Neural cell (in vitro differentiated cells): ENCODE results near the gene RYR3. TPM values are rescaled to one million over a fixed set of nuclear protein-coding genes. Genes with fewer than 3 reads are reported as not detected.

Experiments used
- H2AFZ ChIP-seq: fragments of 200-600, 300-800 bp; sonication (generic), shearing (Covaris generic); 2 replicates; pipeline ENCODE4 v1.6.0; 2014; ENCODE audit warnings: low read depth, mild to moderate bottlenecking, antibody characterized with exemption, low read length, moderate library complexity
- H3F3A ChIP-seq: fragments of 200-600 bp; shearing (Covaris generic); 2 replicates; pipeline ENCODE4 v1.6.1; 2016; ENCODE audit warnings: mild to moderate bottlenecking, moderate library complexity, mixed read lengths, antibody characterized with exemption, low read length; ENCODE audit not compliant: insufficient read depth, poor library complexity, severe bottlenecking
- H3K27ac ChIP-seq: fragments of 200-600, 300-800 bp; sonication (generic), shearing (Covaris generic); 2 replicates; pipeline ENCODE4 v1.5.1; 2014; ENCODE audit warnings: mild to moderate bottlenecking, low read length, moderate library complexity
- H3K27me3 ChIP-seq: fragments of 300-800, 200-600 bp; sonication (generic), shearing (Covaris generic); 2 replicates; pipeline ENCODE4 v1.6.0; 2014; ENCODE audit warnings: mild to moderate bottlenecking, low read depth, low read length, moderate library complexity; ENCODE audit not compliant: insufficient read depth
- H3K36me3 ChIP-seq: fragments of 300-800, 200-600 bp; sonication (generic), shearing (Covaris generic); 2 replicates; pipeline ENCODE4 v1.5.1; 2014; ENCODE audit warnings: mild to moderate bottlenecking, antibody characterized with exemption, low read length, moderate library complexity; ENCODE audit not compliant: insufficient read depth
- H3K4me2 ChIP-seq: fragments of 300-800, 200-600 bp; sonication (generic), shearing (Covaris generic); 2 replicates; pipeline ENCODE4 v1.6.0; 2014; ENCODE audit warnings: mild to moderate bottlenecking, low read length
- H3K4me3 ChIP-seq: fragments of 300-800, 200-600 bp; sonication (generic), shearing (Covaris generic); 2 replicates; pipeline ENCODE4 v1.5.1; 2014; ENCODE audit warnings: mild to moderate bottlenecking, low read length, moderate library complexity
- H3K79me2 ChIP-seq: fragments of 200-600 bp; shearing (Covaris generic); replicated peaks from 2 replicates; pipeline ENCODE4 v1.6.0; 2014; ENCODE audit warnings: mild to moderate bottlenecking, low read length, moderate library complexity; ENCODE audit not compliant: insufficient read depth
- H3K9ac ChIP-seq: fragments of 300-800, 200-600 bp; sonication (generic), shearing (Covaris generic); 2 replicates; pipeline ENCODE4 v1.6.1; 2016; ENCODE audit warnings: mild to moderate bottlenecking, low read length, mixed read lengths
- H3K9me2 ChIP-seq: fragments of 200-600 bp; shearing (Covaris generic); 2 replicates; pipeline ENCODE4 v1.6.1; 2016; ENCODE audit warnings: mild to moderate bottlenecking, low read length, mixed read lengths; ENCODE audit not compliant: insufficient read depth
- H3K9me3 ChIP-seq: fragments of 200-600, 300-800 bp; sonication (generic), shearing (Covaris generic); 2 replicates; pipeline ENCODE4 v1.6.1; 2016; ENCODE audit warnings: mild to moderate bottlenecking, mixed run types, low read length, moderate library complexity, mixed read lengths
- H4K20me1 ChIP-seq: fragments of 200-600 bp; shearing (Covaris generic); 2 replicates; pipeline ENCODE4 v1.6.1; 2016; ENCODE audit warnings: mild to moderate bottlenecking, mixed run types; ENCODE audit not compliant: insufficient read depth
- CTCF ChIP-seq: fragments of 450-650 bp; IDR thresholded peaks from 2 replicates; pipeline ENCODE4 v1.5.1; 2014; ENCODE audit warnings: antibody characterized with exemption, mild to moderate bottlenecking, moderate library complexity; ENCODE audit not compliant: poor library complexity, severe bottlenecking
- EP300 ChIP-seq: fragments of 450-650 bp; conservative IDR thresholded peaks from 2 replicates; pipeline ENCODE4 v1.6.1; 2014; ENCODE audit warnings: antibody characterized with exemption, mild to moderate bottlenecking, moderate library complexity; ENCODE audit not compliant: poor library complexity, severe bottlenecking
- EZH2 ChIP-seq: fragments of 200-600, 300-800 bp; shearing (Covaris generic), sonication (generic); IDR thresholded peaks from 2 replicates; pipeline ENCODE4 v1.6.1; 2014; ENCODE audit warnings: antibody characterized with exemption, low read length, borderline replicate concordance, mild to moderate bottlenecking; ENCODE audit not compliant: insufficient read depth, poor library complexity, severe bottlenecking
- MXI1 ChIP-seq: fragments of 450-650 bp; conservative IDR thresholded peaks from 2 replicates; pipeline ENCODE4 v1.6.1; 2014; ENCODE audit warnings: antibody characterized with exemption, mild to moderate bottlenecking; ENCODE audit not compliant: poor library complexity, severe bottlenecking
- POLR2AphosphoS5 ChIP-seq: IDR thresholded peaks from 2 replicates; pipeline ENCODE4 v1.6.1; 2012
- RAD21 ChIP-seq: fragments of 450-650 bp; conservative IDR thresholded peaks from 2 replicates; pipeline ENCODE4 v1.6.1; 2014; ENCODE audit warnings: antibody characterized with exemption, mild to moderate bottlenecking, moderate library complexity
- REST ChIP-seq: IDR thresholded peaks from 2 replicates; pipeline ENCODE4 v1.6.1; 2012; ENCODE audit warnings: borderline replicate concordance
- SMC3 ChIP-seq: fragments of 450-650 bp; conservative IDR thresholded peaks from 2 replicates; pipeline ENCODE4 v1.6.1; 2014; ENCODE audit warnings: antibody characterized with exemption, mild to moderate bottlenecking, moderate library complexity; ENCODE audit not compliant: poor library complexity
- TAF1 ChIP-seq: IDR thresholded peaks from 2 replicates; pipeline ENCODE4 v1.6.1; 2012; ENCODE audit warnings: low read depth
- polyA plus RNA-seq: library from polyadenylated mRNA; depleted of rRNA; stranded (reverse); fragments of >200 nt; gene quantifications from 2 replicates; pipeline ENCODE4 v1.2.3, GENCODE V29; 2014

Gene RYR3
- polyA plus RNA-seq, 1 donor from 2014 or later: 12.6 TPM

- no peak overlapping the region for H3K4me2 ChIP-seq
- no peaks in the 10 kb centered on the region for H3K36me3 ChIP-seq
- H3K27ac ChIP-seq: no peak overlapping the region
- H2AFZ ChIP-seq: no peak overlapping the region
- TF ChIP-seq TAF1: no peak
- no peak for TF ChIP-seq RAD21
- no peak for TF ChIP-seq SMC3
- TF ChIP-seq CTCF: no peak
- no peak for TF ChIP-seq REST
- no peak for TF ChIP-seq EZH2
- no peak for TF ChIP-seq POLR2AphosphoS5
- no peak for TF ChIP-seq MXI1
- TF ChIP-seq EP300: no peak
- H3K27me3 ChIP-seq: no peaks in the 10 kb centered on the region
- H3K9ac ChIP-seq: no peak overlapping the region
- no peaks in the 10 kb centered on the region for H3K9me2 ChIP-seq
- H3K9me3 ChIP-seq: no peaks in the 10 kb centered on the region
- H4K20me1 ChIP-seq: no peaks in the 10 kb centered on the region
- H3K4me3 ChIP-seq: no peak overlapping the region
- no peaks in the 10 kb centered on the region for H3K79me2 ChIP-seq
- no peaks in the 10 kb centered on the region for H3F3A ChIP-seq
These were observed 349.4 kb downstream of the RYR3 start for GRCh38 chr15:33660151-33660550.

GRCh38 chr15:33662014-33662413 lies 351.2 kb downstream of the RYR3 start:
- no peak overlapping the region for H3K27ac ChIP-seq

More at GRCh38 chr15:33662014-33662413, 351.2 kb downstream of the RYR3 start:
- H3K4me3 ChIP-seq: no peak overlapping the region
- TF ChIP-seq MXI1: no peak
- no peak for TF ChIP-seq EP300
- no peak for TF ChIP-seq TAF1
- TF ChIP-seq SMC3: no peak
- TF ChIP-seq EZH2: no peak
- TF ChIP-seq RAD21: no peak
- no peak for TF ChIP-seq REST
- no peak for TF ChIP-seq POLR2AphosphoS5
- TF ChIP-seq CTCF: no peak
- no peaks in the 10 kb centered on the region for H3K9me2 ChIP-seq
- H3K9ac ChIP-seq: no peak overlapping the region
- no peaks in the 10 kb centered on the region for H3K79me2 ChIP-seq
- no peaks in the 10 kb centered on the region for H3K9me3 ChIP-seq
- H3K4me2 ChIP-seq: no peak overlapping the region
- H3K27me3 ChIP-seq: no peaks in the 10 kb centered on the region
- H3K36me3 ChIP-seq: no peaks in the 10 kb centered on the region
- H2AFZ ChIP-seq: no peak overlapping the region
- no peaks in the 10 kb centered on the region for H3F3A ChIP-seq
- H4K20me1 ChIP-seq: no peaks in the 10 kb centered on the region
